Measurements from ENCODE around the gene GALNT10. TPM values are rescaled to one million over a fixed set of nuclear protein-coding genes. Genes with fewer than 3 reads are reported as not detected.
A peak's percentile ranks its signal among the peaks of the same experiment; 100 is the strongest.

GALNT10 gene
- total RNA-seq, 1 donor from 2014 or later, result 30.2 TPM

GRCh38 chr5:154202379-154203260, 12.1 kb downstream of the GALNT10 start:
- peak in 1 of 2 donors; percentile 60 for DNase-seq (ENCODE audit: low read depth in 2 of 2)

- no peak for DNase-seq (ENCODE audit: low read depth in 2 of 2)
Observed at GRCh38 chr5:154203798-154204578, 13.5 kb downstream of the GALNT10 start.

- no peak for DNase-seq (ENCODE audit: low read depth in 2 of 2)
Observed at GRCh38 chr5:154205441-154206117, 15.0 kb downstream of the GALNT10 start.

DNA sequence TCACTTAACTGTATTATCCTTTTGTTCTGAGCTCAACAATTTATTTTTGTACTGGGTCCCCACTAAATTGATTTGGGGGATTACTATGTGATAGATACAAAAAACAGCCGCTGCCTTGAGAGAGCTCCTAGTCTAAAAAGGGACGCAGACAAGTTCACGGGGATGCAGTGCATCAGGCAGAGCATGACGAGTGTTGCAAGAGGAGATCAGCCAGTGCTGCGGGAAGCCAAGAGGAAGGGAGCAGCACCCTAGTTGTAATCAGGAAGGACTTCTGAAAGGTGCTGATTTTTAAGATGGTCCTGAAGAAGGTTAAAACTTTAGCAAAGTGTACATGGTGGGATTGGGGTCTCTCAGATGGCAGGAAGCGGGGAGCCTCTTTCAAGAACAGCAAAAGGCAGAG, 15.8 kb downstream of the GALNT10 start:
- no peak for DNase-seq (ENCODE audit: low read depth in 2 of 2)

GRCh38 chr5:154207204-154207603, 16.7 kb downstream of the GALNT10 start:
- no peak for DNase-seq (ENCODE audit: low read depth in 2 of 2)

GRCh38 chr5:154209591-154210081, 19.1 kb downstream of the GALNT10 start:
- no peak for DNase-seq (ENCODE audit: low read depth in 2 of 2)

DNA sequence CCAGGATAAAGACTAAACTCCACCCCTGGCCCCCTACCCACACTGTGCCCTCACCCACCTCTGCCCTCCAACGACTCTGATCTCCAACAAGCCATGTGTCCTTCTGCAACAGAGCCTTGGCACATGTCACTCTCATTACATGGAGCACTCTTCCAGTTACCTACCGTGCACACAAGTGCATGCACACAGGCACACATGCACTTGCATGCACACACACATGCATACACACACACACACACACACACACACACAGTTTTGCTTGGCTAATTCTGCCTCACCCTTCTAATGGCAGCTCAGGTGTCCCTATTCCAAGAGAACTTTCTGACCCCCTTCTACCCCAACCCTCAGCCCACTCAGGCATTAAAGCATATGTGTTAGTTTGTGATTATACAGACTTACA, 19.6 kb downstream of the GALNT10 start:
- no peak for DNase-seq (ENCODE audit: low read depth in 2 of 2)

DNA sequence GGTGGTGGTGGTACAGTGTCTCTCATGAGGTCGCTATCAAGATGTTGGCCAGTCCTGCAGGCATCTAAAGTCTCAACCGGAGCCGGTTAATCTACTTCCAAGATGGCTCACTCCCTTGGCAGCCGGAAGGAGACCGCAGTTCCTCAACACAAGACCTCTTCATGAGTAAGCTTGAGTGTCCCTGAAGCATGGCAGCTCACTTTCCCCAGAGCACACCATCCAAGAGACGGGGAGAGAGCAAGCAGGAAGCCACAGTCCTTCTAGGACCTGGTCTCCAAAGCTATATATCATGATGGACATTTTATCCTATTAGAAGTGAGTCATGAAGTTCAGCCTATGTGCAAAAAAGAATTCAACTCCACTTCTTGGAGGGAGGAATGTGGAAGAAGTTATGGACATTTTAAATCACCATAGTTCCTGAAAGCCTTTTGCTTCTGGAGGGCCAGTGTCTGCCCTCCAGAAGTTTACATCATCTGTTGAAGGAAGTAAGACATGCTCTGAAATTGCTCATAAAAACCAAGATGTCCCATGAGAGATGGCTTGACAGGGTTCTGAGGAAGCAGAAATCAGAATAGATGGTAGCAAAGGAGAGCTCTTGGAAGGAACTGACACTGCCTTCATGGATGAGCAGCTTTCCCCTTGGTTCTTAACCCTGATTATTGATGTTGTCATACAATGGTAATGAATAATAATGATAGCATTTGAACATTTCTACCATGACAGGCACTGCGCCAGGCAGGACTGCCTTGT, 21.3 kb downstream of the GALNT10 start:
- DNase-seq (ENCODE audit: low read depth in 2 of 2), result peak in 1 of 2 donors; percentile 59

GRCh38 chr5:154213592-154213991, 23.1 kb downstream of the GALNT10 start:
- no peak for DNase-seq (ENCODE audit: low read depth in 2 of 2)

GRCh38 chr5:154214371-154215106, 24.0 kb downstream of the GALNT10 start:
- DNase-seq (ENCODE audit: low read depth in 2 of 2), result peak in 1 of 2 donors; percentile 33

DNA sequence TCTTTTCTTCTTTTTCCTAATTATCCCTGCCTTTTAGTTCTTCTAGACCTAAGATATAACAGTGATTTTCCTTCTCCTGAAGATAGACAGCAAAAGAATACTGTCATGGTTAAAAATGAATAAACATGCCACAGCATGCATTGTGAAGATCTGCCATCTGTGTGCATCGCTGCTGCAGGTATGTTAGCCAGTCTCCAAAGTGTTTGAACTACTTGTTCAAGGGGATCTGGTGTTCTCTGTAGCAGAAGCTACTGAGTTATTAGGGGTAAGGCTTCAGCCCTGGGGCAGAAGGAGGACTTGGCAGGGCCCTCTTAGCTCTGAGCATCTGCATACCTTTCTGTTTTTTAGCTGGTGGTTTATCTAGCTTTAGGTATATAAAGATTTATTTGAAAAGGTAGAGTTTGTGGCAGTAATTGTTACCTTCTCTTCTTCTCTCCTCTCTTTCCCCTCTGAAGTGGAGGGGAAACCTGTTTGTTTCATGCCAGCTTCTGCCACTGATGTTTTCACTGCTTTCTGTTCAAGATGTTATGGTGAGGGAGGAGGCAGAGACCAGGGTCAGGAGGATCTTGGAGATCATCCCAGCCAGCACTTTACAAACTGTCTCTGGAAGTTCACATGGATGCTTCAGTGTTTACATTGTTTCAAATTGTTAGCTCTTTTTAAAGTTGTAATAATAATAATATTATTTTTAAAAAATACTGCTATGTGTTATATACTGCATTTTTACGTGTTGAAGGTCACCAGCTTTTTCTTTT, 25.2 kb downstream of the GALNT10 start:
- DNase-seq (ENCODE audit: low read depth in 2 of 2), result no peak

GRCh38 chr5:154217462-154217861, 26.9 kb downstream of the GALNT10 start:
- DNase-seq (ENCODE audit: low read depth in 2 of 2), result no peak

GRCh38 chr5:154218786-154219185, 28.3 kb downstream of the GALNT10 start:
- DNase-seq (ENCODE audit: low read depth in 2 of 2), result no peak

DNA sequence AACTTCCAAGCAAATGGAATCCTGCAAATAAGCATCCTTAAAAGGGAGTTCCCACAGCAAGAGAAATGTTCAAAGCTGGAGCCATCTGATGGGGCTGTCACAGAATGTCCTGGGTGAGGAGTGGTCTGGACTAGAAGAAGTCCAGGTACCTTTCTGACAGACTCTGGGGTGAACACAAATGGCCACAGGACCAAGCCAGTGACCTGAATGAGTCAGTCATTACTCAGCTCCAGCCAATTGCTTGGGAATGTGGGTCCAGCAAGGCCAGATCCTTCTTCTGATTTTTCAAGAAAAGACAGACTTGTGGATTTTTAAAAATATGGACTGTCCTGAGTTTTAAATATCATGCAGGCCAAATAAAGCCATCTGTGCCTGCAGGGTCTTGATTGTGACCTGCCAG, 30.1 kb downstream of the GALNT10 start:
- DNase-seq (ENCODE audit: low read depth in 2 of 2), result peak in 1 of 2 donors; percentile 78

DNA sequence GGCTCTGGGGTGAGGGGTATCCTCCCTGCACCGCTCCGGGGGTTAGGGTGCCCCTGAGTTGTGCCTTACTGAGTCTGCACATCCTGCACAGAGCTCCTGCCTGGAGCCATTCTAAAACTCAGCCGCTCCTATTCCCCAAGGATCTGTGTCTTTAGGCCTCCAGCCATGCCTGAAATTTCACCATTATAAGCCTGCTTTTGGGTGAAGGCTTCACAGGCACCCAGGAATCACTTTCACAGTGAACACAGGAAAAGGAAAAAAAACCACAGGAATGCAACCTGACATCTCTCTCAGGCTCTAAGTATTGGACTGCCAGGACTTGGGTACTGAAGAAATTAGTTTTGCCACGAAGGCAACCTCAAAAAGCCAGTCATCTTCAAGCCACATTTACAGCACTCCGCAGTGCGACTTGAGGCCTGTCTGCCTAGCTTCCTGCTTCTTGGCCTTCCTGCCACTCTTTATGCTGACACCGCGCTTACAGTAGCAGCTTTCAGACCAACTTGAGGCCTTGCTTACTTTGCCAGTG, 30.9 kb downstream of the GALNT10 start:
- DNase-seq (ENCODE audit: low read depth in 2 of 2), result peak in 1 of 2 donors; percentile 79

GRCh38 chr5:154222414-154222813, 31.9 kb downstream of the GALNT10 start:
- no peak for DNase-seq (ENCODE audit: low read depth in 2 of 2)

DNA sequence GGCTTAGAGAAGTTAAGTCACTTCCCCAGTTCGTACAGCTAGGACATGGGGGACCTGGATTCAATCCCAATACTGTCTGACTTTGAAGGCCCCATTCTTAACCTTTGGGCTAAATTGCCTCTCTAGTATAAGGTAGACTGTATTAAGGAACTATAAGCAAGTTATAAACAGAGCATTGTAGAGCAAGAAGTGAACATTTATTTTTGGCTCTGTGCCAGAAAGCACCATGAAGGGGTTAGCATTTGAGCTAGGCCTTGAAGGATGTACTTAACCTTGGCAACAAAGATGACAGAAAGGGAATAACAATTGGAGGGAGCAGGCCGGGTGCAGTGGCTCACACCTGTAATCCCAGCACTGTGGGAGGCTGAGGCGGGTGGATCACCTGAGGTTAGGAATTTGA, 32.8 kb downstream of the GALNT10 start:
- DNase-seq (ENCODE audit: low read depth in 2 of 2), result no peak

GRCh38 chr5:154227090-154227489, 36.6 kb downstream of the GALNT10 start:
- DNase-seq (ENCODE audit: low read depth in 2 of 2), result no peak

GRCh38 chr5:154228696-154229095, 38.2 kb downstream of the GALNT10 start:
- DNase-seq (ENCODE audit: low read depth in 2 of 2), result no peak

All from lung microvascular endothelial cell (primary cell).